H1 (cell line): Measurements from ENCODE around the gene RBM10. TPM values are rescaled to one million over a fixed set of nuclear protein-coding genes. Genes with fewer than 3 reads are reported as not detected.

ENCODE experiments used
- CTCF ChIA-PET: fragments of 300-600 bp; sonication (Branson Sonifier 250); formaldehyde crosslinking; loops from one replicate; lab custom pipeline; 2021; ENCODE audit not compliant: partially characterized antibody; lab: Charles Lee
- POLR2A ChIA-PET: fragments of 300-600 bp; sonication (Branson Sonifier 250); formaldehyde crosslinking; loops from one replicate; lab custom pipeline; 2021; ENCODE audit warnings: inconsistent platforms; ENCODE audit not compliant: partially characterized antibody; lab: Charles Lee
- DNase-seq, 2 experiments: peaks; one replicate each; pipeline versions ENCODE4 v3.0.0 to v3.0.0-alpha.2; 2010 to 2022; ENCODE audit warnings: low spot score in 2 of 2, low read depth in 1 of 2, mixed read lengths in 1 of 2
- FAIRE-seq: peaks from 2 replicates; lab custom pipeline; 2011; peaks lifted over from hg19 to GRCh38; lab: Jason Lieb, UNC
- H2AFZ ChIP-seq: 2 replicates; pipeline ENCODE4 v1.8.1; 2012; ENCODE audit warnings: low read length, inconsistent platforms
- H2AK5ac ChIP-seq: 2 replicates; pipeline ENCODE4 v1.6.1; 2013; ENCODE audit warnings: low read depth, low read length
- H2BK120ac ChIP-seq: replicated peaks from 2 replicates; pipeline ENCODE3; 2013; ENCODE audit warnings: low read depth, low read length, inconsistent platforms
- H2BK12ac ChIP-seq: 2 replicates; pipeline ENCODE4 v1.6.1; 2013; ENCODE audit warnings: low read depth, low read length
- H2BK15ac ChIP-seq: 2 replicates; pipeline ENCODE4 v1.6.1; 2013; ENCODE audit warnings: low read length
- H2BK20ac ChIP-seq: 2 replicates; pipeline ENCODE4 v1.6.1; 2013; ENCODE audit warnings: low read length
- H2BK5ac ChIP-seq: 2 replicates; pipeline ENCODE4 v1.6.1; 2013; ENCODE audit warnings: low read depth, low read length
- H3K14ac ChIP-seq: 2 replicates; pipeline ENCODE4 v1.6.1; 2013; ENCODE audit warnings: inconsistent platforms; ENCODE audit not compliant: insufficient read length
- H3K18ac ChIP-seq: 2 replicates; pipeline ENCODE4 v1.6.1; 2013; ENCODE audit warnings: low read length; ENCODE audit errors: extremely low read depth
- H3K23ac ChIP-seq: 2 replicates; pipeline ENCODE4 v1.6.1; 2013; ENCODE audit warnings: inconsistent platforms; ENCODE audit not compliant: insufficient read length
- H3K23me2 ChIP-seq: 2 replicates; pipeline ENCODE4 v1.6.1; 2013; ENCODE audit warnings: low read depth, low read length
- H3K27ac ChIP-seq: 2 replicates; pipeline ENCODE4 v1.6.1; 2011; ENCODE audit warnings: low read depth, low read length, inconsistent platforms
- H3K27me3 ChIP-seq, 4 experiments: replicated peaks in 1 of 4; 1 replicate in 1 of 4; 2 replicates in 3 of 4; pipeline versions ENCODE4 v1.6.1 to v1.8.1; 2011 to 2013; ENCODE audit warnings: low read length in 3 of 4, mild to moderate bottlenecking in 3 of 4, inconsistent platforms in 2 of 4, mixed read lengths in 2 of 4, moderate library complexity in 1 of 4; ENCODE audit not compliant: control insufficient read depth in 3 of 4, insufficient read depth in 3 of 4; ENCODE audit errors: extremely low read depth in 1 of 4
- H3K36me3 ChIP-seq, 4 experiments: 2 replicates each; pipeline versions ENCODE4 v1.6.1 to v1.8.1; 2011 to 2013; ENCODE audit warnings: mild to moderate bottlenecking in 4 of 4, low read length in 3 of 4, moderate library complexity in 2 of 4, control low read depth in 1 of 4, inconsistent platforms in 1 of 4; ENCODE audit not compliant: insufficient read depth in 4 of 4, control insufficient read depth in 2 of 4
- H3K4ac ChIP-seq: replicated peaks from 2 replicates; pipeline ENCODE3; 2013; ENCODE audit warnings: low read length, low read depth, mixed read lengths, inconsistent platforms; ENCODE audit not compliant: insufficient read length
- H3K4me1 ChIP-seq, 4 experiments: replicated peaks in 1 of 4; 1 replicate in 1 of 4; 2 replicates in 3 of 4; pipeline versions ENCODE4 v1.6.1 to v1.8.1; 2011 to 2013; ENCODE audit warnings: low read length in 3 of 4, inconsistent platforms in 2 of 4, mixed read lengths in 1 of 4; ENCODE audit not compliant: insufficient read depth in 4 of 4, control insufficient read depth in 3 of 4
- H3K4me2 ChIP-seq, 2 experiments: 2 replicates each; pipeline versions ENCODE4 v1.6.1 to v1.8.1; 2011 to 2013; ENCODE audit warnings: low read depth in 2 of 2, low read length in 2 of 2, control low read depth in 1 of 2, inconsistent platforms in 1 of 2, mild to moderate bottlenecking in 1 of 2; ENCODE audit not compliant: insufficient read depth in 1 of 2
- H3K4me3 ChIP-seq, 4 experiments: fragments of 200-600, 300-600 bp in 1 of 4; sonication (generic), shearing (Covaris generic), sonication (Bioruptor Twin) in 1 of 4; 2 replicates each; pipeline versions ENCODE4 v1.5.1 to v1.8.1; 2011 to 2016; ENCODE audit warnings: low read length in 4 of 4, low read depth in 3 of 4, control low read depth in 2 of 4, inconsistent platforms in 2 of 4, mild to moderate bottlenecking in 2 of 4, mixed read lengths in 1 of 4, moderate library complexity in 1 of 4; ENCODE audit not compliant: insufficient read depth in 2 of 4; ENCODE audit errors: extremely low read depth in 1 of 4
- H3K56ac ChIP-seq: replicated peaks from 2 replicates; pipeline ENCODE3; 2013; ENCODE audit warnings: low read depth, mild to moderate bottlenecking, mixed read lengths, low read length, inconsistent platforms; ENCODE audit not compliant: insufficient read length
- H3K79me1 ChIP-seq: 2 replicates; pipeline ENCODE4 v1.6.1; 2013; ENCODE audit warnings: low read depth, low read length, control low read depth
- H3K79me2 ChIP-seq, 2 experiments: 2 replicates each; pipeline versions ENCODE4 v1.6.1 to v1.8.1; 2012 to 2013; ENCODE audit warnings: low read length in 2 of 2, mild to moderate bottlenecking in 2 of 2, inconsistent platforms in 1 of 2; ENCODE audit not compliant: insufficient read depth in 2 of 2, control insufficient read depth in 1 of 2
- H3K9ac ChIP-seq, 4 experiments: replicated peaks in 1 of 4; 1 replicate in 1 of 4; 2 replicates in 3 of 4; pipeline versions ENCODE4 v1.6.1 to v1.8.1; 2011 to 2013; ENCODE audit warnings: low read depth in 3 of 4, low read length in 3 of 4, control low read depth in 2 of 4, mild to moderate bottlenecking in 2 of 4, moderate library complexity in 2 of 4, inconsistent platforms in 1 of 4; ENCODE audit errors: extremely low read depth in 1 of 4
- H3K9me3 ChIP-seq, 2 experiments: 2 replicates each; pipeline versions ENCODE4 v1.6.1 to v1.8.1; 2012 to 2013; ENCODE audit warnings: mild to moderate bottlenecking in 2 of 2, moderate library complexity in 2 of 2, control low read depth in 1 of 2, inconsistent platforms in 1 of 2, low read depth in 1 of 2, low read length in 1 of 2, mixed read lengths in 1 of 2; ENCODE audit not compliant: insufficient read depth in 2 of 2
- H4K20me1 ChIP-seq, 2 experiments: replicated peaks in 1 of 2; 2 replicates each; pipeline versions ENCODE3 to v1.8.1; 2011 to 2013; ENCODE audit warnings: inconsistent platforms in 2 of 2, low read length in 2 of 2, mild to moderate bottlenecking in 1 of 2; ENCODE audit not compliant: insufficient read depth in 2 of 2, control insufficient read depth in 1 of 2
- H4K5ac ChIP-seq: 2 replicates; pipeline ENCODE4 v1.6.1; 2013; ENCODE audit warnings: low read length, low read depth, mixed read lengths, inconsistent platforms; ENCODE audit not compliant: insufficient read length
- H4K8ac ChIP-seq: 2 replicates; pipeline ENCODE4 v1.8.0; 2013; ENCODE audit warnings: mild to moderate bottlenecking, moderate library complexity, low read length, inconsistent platforms; ENCODE audit not compliant: insufficient read depth; ENCODE audit errors: extremely low read depth
- H4K91ac ChIP-seq: replicated peaks from 2 replicates; pipeline ENCODE3; 2013; ENCODE audit warnings: low read length, mixed read lengths, inconsistent platforms; ENCODE audit not compliant: insufficient read length
- CTCF ChIP-seq, 3 experiments: IDR thresholded peaks; 1 replicate in 2 of 3; 2 replicates in 1 of 3; pipeline versions ENCODE4 v1.5.1 to v1.6.1; 2011; ENCODE audit warnings: low read length in 3 of 3, mild to moderate bottlenecking in 3 of 3, inconsistent platforms in 2 of 3, low read depth in 1 of 3, moderate library complexity in 1 of 3; ENCODE audit not compliant: insufficient read depth in 1 of 3; ENCODE audit errors: control extremely low read depth in 1 of 3
- JUND ChIP-seq: IDR thresholded peaks from 2 replicates; pipeline ENCODE4 v1.6.1; 2011; ENCODE audit warnings: mild to moderate bottlenecking, improper control_type of control experiment, low read length
- YY1 ChIP-seq: IDR thresholded peaks from 2 replicates; pipeline ENCODE4 v1.6.1; 2011; ENCODE audit warnings: low read depth, mild to moderate bottlenecking, low read length
- WGBS, 2 experiments: shearing (Covaris generic) in 1 of 2; methylation state at CpG; one replicate each; pipeline versions ENCODE4 v1.1.6 to v1.1.7; 2013 to 2015; ENCODE audit warnings: low lambda C conversion rate in 2 of 2, mixed read lengths in 2 of 2, inconsistent platforms in 1 of 2, low coverage in 1 of 2, missing lambda C conversion rate in 1 of 2; ENCODE audit not compliant: insufficient replicate concordance in 2 of 2, insufficient coverage in 1 of 2, insufficient read length in 1 of 2; ENCODE audit errors: extremely low coverage in 1 of 2, missing lambda C conversion rate in 1 of 2; 5-methylcytosine and 5-hydroxymethylcytosine counted together
- polyA plus RNA-seq, 7 experiments: library from polyadenylated mRNA; depleted of rRNA in 3 of 7; stranded (reverse) in 5 of 7; unstranded in 2 of 7; fragments of >200 nt in 5 of 7; fragments of 200-250 nt in 2 of 7; gene quantifications; 1 replicate in 5 of 7; 2 replicates in 1 of 7; 4 replicates in 1 of 7; pipeline versions ENCODE4 v1.2.1 to v1.2.3, GENCODE V29; 2011 to 2013; ENCODE audit warnings: missing spikeins in 2 of 7, mixed read lengths in 2 of 7
- total RNA-seq: library from RNA; stranded (reverse); fragmentation: NEBNext Ultra II Directional; extraction: Animal tissue kit (Norgen Biotek cat#: 25700); gene quantifications from 2 replicates; pipeline ENCODE4 v1.2.1, GENCODE V29; 2021

RBM10 gene
- total and polyA plus RNA-seq, 2 of the 8 experiments (the other 6 are each of a cell fraction or from before 2014, with no cell fraction given): 35.7 to 64.0 TPM

- H3K79me2 ChIP-seq: peaks cover 19 to 52% of the 10 kb centered on the region in 2 experiments; a peak in 3 of 4 replicates
- ChIA-PET POLR2A (interaction anchor here (1.4 kb wide), 1 partner anchor 20 kb away, joined by 5 read pairs; no protein-coding TSS in a partner anchor), CTCF (interaction anchor here (1.1 kb wide), 1 partner anchor 22 kb away, joined by 3 read pairs; no protein-coding TSS in a partner anchor)
- H3K18ac ChIP-seq: no peak overlapping the region
- peaks cover 9 to 34% of the 10 kb centered on the region in 2 experiments for H4K20me1 ChIP-seq
- H3K4me3 ChIP-seq: 0 out of 8 replicates have a peak overlapping the region, but pooled peaks of 1 of the 4 experiments have one; percentile 32
- H4K91ac ChIP-seq: no peak overlapping the region
- 83% methylated on average over 3 of the region's 3 CpGs; no CpG with 5 or more reads in 1 of the 2 experiments for WGBS, 2 experiments
- no peak overlapping the region for H2AFZ ChIP-seq
- H2BK20ac ChIP-seq: no peak overlapping the region
- no peak overlapping the region for H3K14ac ChIP-seq
- H2AK5ac ChIP-seq: no peak overlapping the region
- H3K56ac ChIP-seq: no peak overlapping the region
- H3K23me2 ChIP-seq: no peaks in the 10 kb centered on the region
- no peak overlapping the region for H2BK5ac ChIP-seq
- H3K23ac ChIP-seq: no peak overlapping the region
- H3K36me3 ChIP-seq: peaks cover 14 to 43% (median 30%) of the 10 kb centered on the region in 4 experiments
- H2BK15ac ChIP-seq: no peak overlapping the region
- FAIRE-seq (no peak), DNase-seq (no peak)
- TF ChIP-seq YY1 (no peak), CTCF (IDR thresholded peaks at IDR 0.05; ENCODE audit: control extremely low read depth in 1 of 3, insufficient read depth in 1 of 3, low read depth in 1 of 3, low read length in 3 of 3) (no peak), JUND (no peak)
- H3K9me3 ChIP-seq: no peaks in the 10 kb centered on the region
- peaks cover 2 to 16% (median 9%) of the 10 kb centered on the region in 4 experiments for H3K4me1 ChIP-seq
- no peak overlapping the region for H3K27ac ChIP-seq
- no peak overlapping the region for H2BK120ac ChIP-seq
- no peak overlapping the region for H4K8ac ChIP-seq
- H2BK12ac ChIP-seq: no peak overlapping the region
- H3K27me3 ChIP-seq: no peaks in the 10 kb centered on the region
- peak overlapping the region; percentile 46 to 93 for H3K4me2 ChIP-seq
- no peak overlapping the region for H3K4ac ChIP-seq
- no peak overlapping the region for H4K5ac ChIP-seq
- H3K9ac ChIP-seq: no peak overlapping the region
- peaks cover 6% of the 10 kb centered on the region; the same call in 1 of the 2 replicates for H3K79me1 ChIP-seq
Observed at GRCh38 chrX:47196098-47196497, 51.1 kb downstream of the RBM10 start.
